ENCODE results near the gene ZNF786. TPM values are rescaled to one million over a fixed set of nuclear protein-coding genes. Genes with fewer than 3 reads are reported as not detected.

Gene ZNF786
- total RNA-seq, 1 experiment from 2014 or later = 8.5 TPM

DNA sequence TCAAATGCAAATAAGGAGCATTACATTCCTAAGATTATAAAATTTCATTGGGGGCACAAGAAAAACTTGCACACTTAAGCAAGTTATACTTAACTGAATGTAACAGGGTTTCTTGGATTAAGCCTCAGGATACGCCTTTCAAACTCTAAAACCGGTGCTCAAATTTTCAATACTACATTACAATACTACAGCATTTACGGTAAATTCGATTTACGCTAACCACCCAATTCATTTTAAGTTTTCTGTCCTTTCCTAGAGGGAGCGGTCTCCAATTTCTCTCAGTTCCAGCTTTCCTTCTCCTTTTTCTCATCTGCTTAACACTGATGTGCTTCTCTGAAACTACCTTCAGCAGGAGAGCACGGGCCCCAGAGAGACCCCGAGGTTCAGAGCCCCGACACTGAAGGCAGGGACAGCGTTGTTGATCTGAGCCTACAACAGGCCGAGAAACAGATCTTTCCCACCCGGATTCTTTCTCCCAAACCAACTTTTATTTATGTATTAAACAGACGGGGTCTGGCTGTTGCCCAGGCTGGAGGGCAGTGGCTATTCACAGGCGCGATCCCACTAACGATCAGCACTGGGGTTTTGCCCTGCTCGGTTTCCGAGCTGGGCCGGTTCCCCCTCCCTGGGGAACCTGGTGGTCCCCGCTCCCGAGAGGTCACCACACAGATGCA is 34.8 kb upstream of the ZNF786 start (continued):
- TF ChIP-seq JUND (IDR thresholded peaks at IDR 0.05) (no peak), EZH2 (IDR thresholded peaks at IDR 0.05) (no peak), YY1 (IDR thresholded peaks at IDR 0.05; ENCODE audit: extremely low read depth, insufficient replicate concordance, low read depth, low read length) (no peak), RAD21 (IDR thresholded peaks at IDR 0.05; ENCODE audit: low read depth) (no peak)
- TF ChIP-seq, protein P1, sequence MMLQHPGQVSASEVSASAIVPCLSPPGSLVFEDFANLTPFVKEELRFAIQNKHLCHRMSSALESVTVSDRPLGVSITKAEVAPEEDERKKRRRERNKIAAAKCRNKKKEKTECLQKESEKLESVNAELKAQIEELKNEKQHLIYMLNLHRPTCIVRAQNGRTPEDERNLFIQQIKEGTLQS (IDR thresholded peaks at IDR 0.05) = no peak

DNA sequence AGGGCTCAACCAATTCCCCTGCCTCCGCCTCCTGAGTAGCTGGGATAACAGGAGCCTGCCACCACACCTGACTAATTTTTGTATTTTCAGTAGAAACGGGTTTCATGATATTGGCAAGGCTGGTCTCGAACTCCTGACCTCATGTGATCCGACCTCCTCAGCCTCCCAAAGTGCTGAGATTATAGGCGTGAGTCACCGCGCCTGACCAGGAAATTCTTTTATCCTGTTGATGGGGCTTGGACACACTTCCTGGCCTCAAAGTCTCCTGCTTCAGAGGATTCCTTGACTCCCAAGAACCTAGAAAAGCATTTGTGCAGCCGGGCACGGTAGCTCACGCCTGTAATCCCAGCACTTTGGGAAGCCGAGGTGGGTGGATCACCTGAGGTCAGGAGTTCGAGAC is 19.5 kb upstream of the ZNF786 start:
- intact Hi-C loops (cut with micrococcal nuclease) = no loop called here
- TF ChIP-seq RAD21 (IDR thresholded peaks at IDR 0.05; ENCODE audit: low read depth) (no peak), ELF1 (IDR thresholded peaks at IDR 0.05; ENCODE audit: borderline replicate concordance, low read depth) (no peak), ZFX (IDR thresholded peaks at IDR 0.05) (no peak), EZH2 (IDR thresholded peaks at IDR 0.05) (no peak), ZNF274 (IDR thresholded peaks at IDR 0.05; ENCODE audit: low read depth, low read length) (no peak), SRF (IDR thresholded peaks at IDR 0.05; ENCODE audit: low read depth) (no peak), SIN3A (IDR thresholded peaks at IDR 0.05; ENCODE audit: low read depth) (no peak), TCF7L2 (IDR thresholded peaks at IDR 0.05; ENCODE audit: borderline replicate concordance, extremely low read depth, insufficient read depth, insufficient read length) (no peak), EZH2phosphoT487 (IDR thresholded peaks at IDR 0.05; ENCODE audit: borderline replicate concordance) (no peak), POLR2A (IDR thresholded peaks at IDR 0.05; ENCODE audit: borderline replicate concordance, extremely low read depth, insufficient read depth, insufficient read length) (no peak), POLR2AphosphoS5 (IDR thresholded peaks at IDR 0.05; ENCODE audit: low read depth, low read length) (no peak), CEBPB (IDR thresholded peaks at IDR 0.05; ENCODE audit: low read depth) (no peak), JUND (IDR thresholded peaks at IDR 0.05) (peak; percentile 59; the same call in 1 of the 2 replicates), CBX3 (IDR thresholded peaks at IDR 0.05; ENCODE audit: low read depth) (peak; percentile 66; the same call in 1 of the 2 replicates), EGR1 (IDR thresholded peaks at IDR 0.05; ENCODE audit: low read depth) (no peak)
- TF ChIP-seq, protein P1 (IDR thresholded peaks at IDR 0.05) = no peak
- TF ChIP-seq, protein P2, sequence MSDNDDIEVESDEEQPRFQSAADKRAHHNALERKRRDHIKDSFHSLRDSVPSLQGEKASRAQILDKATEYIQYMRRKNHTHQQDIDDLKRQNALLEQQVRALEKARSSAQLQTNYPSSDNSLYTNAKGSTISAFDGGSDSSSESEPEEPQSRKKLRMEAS (IDR thresholded peaks at IDR 0.05) = no peak
- TF ChIP-seq, protein P3, sequence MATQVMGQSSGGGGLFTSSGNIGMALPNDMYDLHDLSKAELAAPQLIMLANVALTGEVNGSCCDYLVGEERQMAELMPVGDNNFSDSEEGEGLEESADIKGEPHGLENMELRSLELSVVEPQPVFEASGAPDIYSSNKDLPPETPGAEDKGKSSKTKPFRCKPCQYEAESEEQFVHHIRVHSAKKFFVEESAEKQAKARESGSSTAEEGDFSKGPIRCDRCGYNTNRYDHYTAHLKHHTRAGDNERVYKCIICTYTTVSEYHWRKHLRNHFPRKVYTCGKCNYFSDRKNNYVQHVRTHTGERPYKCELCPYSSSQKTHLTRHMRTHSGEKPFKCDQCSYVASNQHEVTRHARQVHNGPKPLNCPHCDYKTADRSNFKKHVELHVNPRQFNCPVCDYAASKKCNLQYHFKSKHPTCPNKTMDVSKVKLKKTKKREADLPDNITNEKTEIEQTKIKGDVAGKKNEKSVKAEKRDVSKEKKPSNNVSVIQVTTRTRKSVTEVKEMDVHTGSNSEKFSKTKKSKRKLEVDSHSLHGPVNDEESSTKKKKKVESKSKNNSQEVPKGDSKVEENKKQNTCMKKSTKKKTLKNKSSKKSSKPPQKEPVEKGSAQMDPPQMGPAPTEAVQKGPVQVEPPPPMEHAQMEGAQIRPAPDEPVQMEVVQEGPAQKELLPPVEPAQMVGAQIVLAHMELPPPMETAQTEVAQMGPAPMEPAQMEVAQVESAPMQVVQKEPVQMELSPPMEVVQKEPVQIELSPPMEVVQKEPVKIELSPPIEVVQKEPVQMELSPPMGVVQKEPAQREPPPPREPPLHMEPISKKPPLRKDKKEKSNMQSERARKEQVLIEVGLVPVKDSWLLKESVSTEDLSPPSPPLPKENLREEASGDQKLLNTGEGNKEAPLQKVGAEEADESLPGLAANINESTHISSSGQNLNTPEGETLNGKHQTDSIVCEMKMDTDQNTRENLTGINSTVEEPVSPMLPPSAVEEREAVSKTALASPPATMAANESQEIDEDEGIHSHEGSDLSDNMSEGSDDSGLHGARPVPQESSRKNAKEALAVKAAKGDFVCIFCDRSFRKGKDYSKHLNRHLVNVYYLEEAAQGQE (IDR thresholded peaks at IDR 0.05; ENCODE audit: low read depth) = no peak
- TF ChIP-seq, protein P4, sequence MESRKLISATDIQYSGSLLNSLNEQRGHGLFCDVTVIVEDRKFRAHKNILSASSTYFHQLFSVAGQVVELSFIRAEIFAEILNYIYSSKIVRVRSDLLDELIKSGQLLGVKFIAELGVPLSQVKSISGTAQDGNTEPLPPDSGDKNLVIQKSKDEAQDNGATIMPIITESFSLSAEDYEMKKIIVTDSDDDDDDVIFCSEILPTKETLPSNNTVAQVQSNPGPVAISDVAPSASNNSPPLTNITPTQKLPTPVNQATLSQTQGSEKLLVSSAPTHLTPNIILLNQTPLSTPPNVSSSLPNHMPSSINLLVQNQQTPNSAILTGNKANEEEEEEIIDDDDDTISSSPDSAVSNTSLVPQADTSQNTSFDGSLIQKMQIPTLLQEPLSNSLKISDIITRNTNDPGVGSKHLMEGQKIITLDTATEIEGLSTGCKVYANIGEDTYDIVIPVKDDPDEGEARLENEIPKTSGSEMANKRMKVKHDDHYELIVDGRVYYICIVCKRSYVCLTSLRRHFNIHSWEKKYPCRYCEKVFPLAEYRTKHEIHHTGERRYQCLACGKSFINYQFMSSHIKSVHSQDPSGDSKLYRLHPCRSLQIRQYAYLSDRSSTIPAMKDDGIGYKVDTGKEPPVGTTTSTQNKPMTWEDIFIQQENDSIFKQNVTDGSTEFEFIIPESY (IDR thresholded peaks at IDR 0.05; ENCODE audit: extremely low read depth, insufficient replicate concordance, low read length) = no peak

More for the DNA sequence above, 19.5 kb upstream of the ZNF786 start:
- Histone ChIP-seq H3K9me3 (ENCODE audit: control insufficient read depth in 1 of 2, insufficient read depth in 1 of 2, low read depth in 1 of 2, low read length in 2 of 2) (no peaks in the 10 kb centered on the region), H3K27me3 (ENCODE audit: insufficient read depth, low read length) (no peaks in the 10 kb centered on the region), H4K20me1 (ENCODE audit: insufficient read depth) (no peaks in the 10 kb centered on the region), H3K4me3 (replicated peaks in 1 of 2; ENCODE audit: low read depth in 1 of 2, low read length in 2 of 2) (peak overlapping the region in 1 of 2 experiments; percentile 18; a peak in 1 of 4 replicates), H3K4me1 (ENCODE audit: control insufficient read depth in 1 of 2, insufficient read depth in 2 of 2, low read length in 2 of 2) (peaks cover 10 to 14% of the 10 kb centered on the region in 2 experiments; a peak in 3 of 4 replicates), H3K9ac (ENCODE audit: low read length) (no peak overlapping the region), H3K79me2 (ENCODE audit: insufficient read depth, low read length) (no peaks in the 10 kb centered on the region), H3K27ac (ENCODE audit: low read depth, low read length) (no peak overlapping the region), H3K4me2 (ENCODE audit: low read length) (peak overlapping the region; percentile 59), H3K36me3 (ENCODE audit: control insufficient read depth in 1 of 2, insufficient read depth in 2 of 2, low read length in 2 of 2) (no peaks in the 10 kb centered on the region), H3K9me2 (ENCODE audit: insufficient read depth) (no peaks in the 10 kb centered on the region), H2AFZ (ENCODE audit: low read depth, low read length, poor library complexity, severe bottlenecking) (peak overlapping the region; percentile 61)
- POLR2A ChIA-PET = no interaction called here
- DNase-seq (ENCODE audit: low read depth, low spot score) (peak; percentile 43), ATAC-seq (peak; percentile 78)
- CTCF ChIA-PET = no interaction called here
- RAD21 ChIA-PET (ENCODE audit: low non-redundant PET in 1 of 2, low total read pairs in 2 of 2, uncharacterized antibody in 2 of 2, unreplicated experiment in 2 of 2) = no interaction called here
- BruUV-seq (replicated peaks) = no TSS peak

Data from HCT116 (cell line).